CD4-positive, alpha-beta T cell treated with Interleukin-6 at 100 ng/mL for 8 hours (primary cell): ENCODE measurements around the gene WNT5A.

Experiments
- DNase-seq: peaks from one replicate; pipeline ENCODE4 v3.0.0-alpha.2; 2020; ENCODE audit warnings: mixed read lengths, low spot score

The WNT5A gene

GRCh38 chr3:55486857-55487380 is at the start of gene WNT5A:
Gene WNT5A, minus strand, starts transcription at chr3:55487306. Its CDS starts 321 bp downstream, at chr3:55486985.
- no peak for DNase-seq

DNA sequence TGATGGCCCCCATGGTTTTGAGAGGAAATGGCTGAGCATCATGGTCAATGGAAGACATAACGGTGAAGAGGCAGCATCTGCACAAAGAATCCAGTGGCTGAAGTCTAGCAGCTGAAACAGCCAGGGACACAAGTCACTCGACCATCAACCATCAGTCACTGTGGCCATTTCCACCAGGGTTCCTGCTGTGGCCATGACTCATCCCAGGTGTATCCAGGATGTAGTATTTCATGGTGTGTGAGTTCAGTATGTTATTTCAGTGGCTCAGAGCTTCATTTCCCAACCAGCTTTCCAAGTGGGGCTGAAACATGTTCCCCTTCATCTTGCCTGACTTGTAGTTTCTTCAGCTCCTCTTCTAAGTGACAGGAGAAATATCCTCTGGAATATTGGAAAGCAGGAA is 47.8 kb upstream of the WNT5A start:
- no peak for DNase-seq

- no peak for DNase-seq
Observed at GRCh38 chr3:55532806-55533205, 45.7 kb upstream of the WNT5A start.

DNA sequence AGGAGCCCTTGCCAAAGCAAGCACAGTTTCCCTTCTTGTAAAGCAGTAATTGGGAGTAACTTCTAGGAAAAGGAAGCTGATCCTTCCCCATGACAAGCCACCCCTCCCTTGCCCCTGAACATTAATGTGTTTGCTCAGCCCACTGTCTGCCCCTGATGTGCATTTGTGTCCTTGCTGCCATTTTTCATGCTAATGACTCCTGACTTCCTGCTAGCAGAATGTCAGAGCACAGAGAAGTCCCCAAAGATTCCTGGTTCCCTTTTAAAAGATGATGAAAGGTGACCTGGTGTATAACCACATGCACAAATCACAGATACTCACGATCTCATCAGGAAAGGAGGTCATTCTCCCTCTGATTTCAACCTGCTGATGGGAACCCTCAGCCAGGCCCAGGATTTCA is 44.2 kb upstream of the WNT5A start:
- no peak for DNase-seq

GRCh38 chr3:55527361-55527760 is 40.3 kb upstream of the WNT5A start:
- DNase-seq: no peak

DNA sequence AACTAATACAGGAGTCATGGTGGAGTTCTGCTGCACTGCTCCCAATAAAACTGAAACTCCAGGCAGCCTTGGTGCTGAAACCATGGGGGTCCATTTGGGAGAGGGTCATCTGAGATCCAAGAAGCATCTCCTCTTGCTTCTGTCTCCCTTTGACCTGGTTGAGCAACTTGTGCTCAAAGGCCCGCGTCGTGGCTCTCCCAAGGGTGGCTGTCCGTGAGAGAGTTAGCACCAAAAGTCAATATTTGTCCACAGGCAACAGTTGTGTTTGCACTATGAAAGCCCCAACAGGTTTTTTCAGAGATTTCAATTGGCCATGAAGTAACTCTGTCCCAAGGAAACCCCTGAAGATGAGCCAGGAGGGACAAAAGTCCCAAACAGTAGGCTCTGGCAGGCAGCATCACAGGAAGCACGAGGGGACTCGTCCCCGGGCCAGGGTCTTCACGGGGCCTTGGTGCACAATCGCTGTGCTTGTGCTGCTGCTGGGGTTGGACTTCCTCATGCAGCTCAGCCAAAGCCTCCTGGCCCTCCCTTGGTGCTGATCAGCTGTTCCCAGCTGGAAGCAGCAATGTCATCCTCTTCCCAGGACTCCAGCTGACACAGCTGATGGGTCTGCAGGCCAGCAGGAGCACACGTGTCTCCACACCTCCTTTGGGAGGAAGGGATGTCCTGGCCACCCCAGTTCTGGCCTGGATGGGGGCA is 39.4 kb upstream of the WNT5A start:
- no peak for DNase-seq

- DNase-seq: no peak
Observed at GRCh38 chr3:55525436-55525835, 38.3 kb upstream of the WNT5A start.

GRCh38 chr3:55524565-55525244 is 37.6 kb upstream of the WNT5A start:
- DNase-seq: no peak

- no peak for DNase-seq
Observed at GRCh38 chr3:55523471-55523870, 36.4 kb upstream of the WNT5A start.

GRCh38 chr3:55521738-55522421 is 34.8 kb upstream of the WNT5A start:
- no peak for DNase-seq

DNA sequence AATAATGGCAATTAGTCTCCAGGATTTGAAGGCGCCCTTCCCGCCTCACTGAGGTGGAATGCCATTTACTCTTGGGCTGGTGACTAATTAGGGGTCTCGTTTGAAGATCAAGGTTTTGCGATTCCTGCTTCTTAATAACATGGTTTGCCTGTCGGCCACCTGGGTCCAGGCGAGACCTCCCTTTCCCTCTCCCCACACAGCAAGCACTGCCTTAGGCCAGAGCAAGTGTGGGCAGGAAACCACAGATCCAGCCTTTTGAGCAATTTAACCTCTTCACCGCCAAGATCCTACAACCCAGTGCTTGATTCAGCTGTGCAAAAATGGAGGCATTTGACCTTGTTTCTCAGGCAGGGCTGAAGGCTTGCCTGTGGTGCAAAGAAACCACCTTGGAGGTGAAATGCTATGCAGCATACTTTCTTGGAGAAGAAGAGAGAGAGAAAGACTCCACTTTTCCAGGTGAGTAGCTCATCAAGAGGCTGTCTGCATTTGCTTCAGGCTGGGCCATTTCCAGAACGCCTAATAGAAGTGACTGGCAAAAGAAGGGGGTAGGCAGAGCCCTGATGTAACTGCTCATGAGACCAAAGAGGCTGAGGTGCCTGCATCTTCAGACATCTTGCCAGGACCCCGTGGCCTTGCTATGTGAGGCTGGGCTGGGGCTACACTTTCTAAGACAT is 34.1 kb upstream of the WNT5A start:
- DNase-seq: no peak

GRCh38 chr3:55519019-55519418 is 31.9 kb upstream of the WNT5A start:
- no peak for DNase-seq

- DNase-seq: no peak
Observed at GRCh38 chr3:55518451-55518850, 31.3 kb upstream of the WNT5A start.

DNA sequence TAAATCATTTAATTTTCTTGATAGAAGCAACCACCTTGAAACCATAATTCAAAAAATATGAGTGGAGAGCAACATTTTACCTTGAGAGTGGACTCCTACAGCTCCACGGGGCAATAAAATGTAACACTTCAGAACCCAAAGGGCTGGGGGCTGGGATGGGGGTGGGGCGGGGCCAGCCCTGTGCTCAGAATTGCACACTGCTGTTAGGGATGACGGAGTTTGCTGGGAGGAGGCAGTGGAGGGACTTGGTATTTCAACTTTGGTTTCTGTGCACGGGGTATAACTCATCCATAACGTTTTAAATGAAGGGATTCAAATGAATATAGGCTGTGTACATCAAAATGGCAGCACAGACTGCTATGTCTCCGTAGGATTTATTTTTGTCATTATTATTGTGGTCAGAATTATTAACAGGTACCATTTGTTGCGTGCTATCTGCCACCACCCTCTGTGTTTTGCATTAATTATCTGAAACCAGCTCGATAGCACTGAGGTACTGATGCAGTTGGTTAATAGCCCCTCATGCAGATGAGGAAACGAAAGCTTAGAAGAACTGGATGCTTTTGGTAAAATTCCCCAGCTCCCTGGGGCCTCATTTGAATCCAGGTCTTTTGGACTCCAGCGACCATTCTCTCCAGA is 29.4 kb upstream of the WNT5A start:
- no peak for DNase-seq

GRCh38 chr3:55515550-55516246 is 28.6 kb upstream of the WNT5A start:
- no peak for DNase-seq

- no peak for DNase-seq
Observed at GRCh38 chr3:55514962-55515361, 27.9 kb upstream of the WNT5A start.

- DNase-seq: no peak
Observed at GRCh38 chr3:55512571-55513343, 25.7 kb upstream of the WNT5A start.

DNA sequence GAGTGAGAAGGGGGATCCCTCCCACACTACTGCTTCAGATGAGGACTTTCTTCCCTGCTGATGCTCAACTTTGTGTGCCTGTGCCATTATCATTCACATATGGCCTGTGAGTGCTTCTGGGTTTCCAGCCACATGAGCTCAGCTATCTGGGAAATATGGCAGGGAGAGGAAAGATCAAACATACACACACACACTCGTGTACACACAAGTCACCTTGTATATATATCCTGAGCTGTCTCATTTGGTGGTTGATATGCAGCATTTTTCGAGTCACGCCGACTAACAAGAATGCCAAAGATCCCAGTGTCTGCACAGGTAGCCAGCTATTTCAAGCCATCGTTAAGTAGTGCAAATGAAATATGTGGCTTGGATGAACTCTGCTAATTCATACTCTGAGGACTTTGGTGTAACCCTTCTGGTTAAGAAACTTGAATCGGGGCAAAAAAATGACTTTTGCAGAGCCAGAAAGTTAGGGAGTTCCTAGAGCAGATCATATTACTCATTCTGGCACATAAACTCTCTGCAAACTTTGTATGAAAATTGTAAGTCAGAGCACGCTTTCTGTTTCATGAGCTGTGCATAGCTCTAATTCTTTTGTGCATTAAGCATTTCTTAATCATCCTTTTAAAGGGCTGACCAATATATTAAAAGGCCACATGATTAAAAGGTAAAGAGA is 24.9 kb upstream of the WNT5A start:
- no peak for DNase-seq

DNA sequence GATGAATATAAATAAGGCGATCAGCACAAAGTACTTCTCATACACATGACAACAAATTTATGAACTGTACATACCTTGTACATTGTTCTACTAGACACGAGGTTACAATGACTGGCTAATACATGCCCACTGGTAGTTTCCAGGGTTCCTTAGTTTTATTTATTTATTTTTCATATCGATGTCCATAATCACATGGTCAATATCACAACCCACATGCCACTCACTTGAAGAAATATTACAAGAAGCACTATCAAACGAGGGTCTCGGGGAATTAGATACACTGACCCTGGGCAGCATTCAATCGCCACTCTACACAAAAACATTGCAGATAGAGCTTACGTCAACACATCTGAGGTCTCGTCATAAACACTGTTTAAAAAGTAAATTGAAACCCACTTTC is 21.2 kb upstream of the WNT5A start:
- DNase-seq: no peak

- no peak for DNase-seq
Observed at GRCh38 chr3:55507808-55508207, 20.7 kb upstream of the WNT5A start.
